Measurements from ENCODE around the gene B3GNT5. TPM values are rescaled to one million over a fixed set of nuclear protein-coding genes. Genes with fewer than 3 reads are reported as not detected.

The B3GNT5 gene
- total RNA-seq, 4 donors from 2014 or later = 6.0 to 46.3 (median 39.9) TPM

DNA sequence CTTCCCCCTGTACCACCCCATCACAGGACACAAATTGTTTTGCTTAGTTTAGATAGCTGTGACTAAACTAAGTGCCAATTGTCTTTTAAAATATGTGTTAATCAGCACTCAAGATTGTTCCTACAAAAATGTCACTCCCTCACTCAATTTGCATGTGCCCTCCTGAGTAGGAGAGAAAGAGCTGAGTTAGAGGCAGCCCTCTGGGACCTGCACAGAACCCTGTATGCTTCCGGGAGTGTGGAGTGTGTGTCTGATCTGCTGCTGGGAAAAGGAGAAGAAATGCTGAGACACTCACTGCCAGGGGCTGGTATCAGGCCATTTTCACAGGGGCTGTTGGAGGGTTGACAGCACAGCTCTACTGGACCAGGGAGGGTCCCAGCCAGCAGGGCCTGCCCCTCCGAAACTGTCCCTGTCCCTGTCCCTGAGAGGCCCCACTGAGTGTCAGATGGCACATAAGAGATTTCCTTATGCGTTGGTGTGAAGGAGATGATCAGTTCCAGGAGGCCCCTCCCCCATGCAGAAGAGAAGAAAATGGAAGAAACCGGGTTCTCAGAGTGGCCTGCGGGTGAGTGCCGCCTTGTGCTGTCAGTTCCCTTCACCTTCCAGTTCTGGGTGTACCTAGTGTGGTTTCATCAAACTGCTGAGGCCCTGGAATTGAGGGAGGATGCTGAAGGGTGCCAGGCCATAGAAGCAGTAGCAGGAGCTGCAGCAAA, 3.9 kb upstream of the B3GNT5 start:
- Histone ChIP-seq H3K4me3 (no peak overlapping the region), H3K27ac (no peak overlapping the region), H3K4me1 (peaks cover 0 to 25% (median 10%) of the 10 kb centered on the region in 4 donors), H3K36me3 (no peaks in the 10 kb centered on the region), H3K27me3 (no peaks in the 10 kb centered on the region), H3K9me3 (no peaks in the 10 kb centered on the region)
- no peak for DNase-seq
- in situ Hi-C loops (cut with MboI; ENCODE audit: low pct_ligation_motif_present in 1 of 4, low pct_unique_long_range_greater_than_20kb in 1 of 4, low sequenced_read_pairs in 3 of 4) (no loop called here), intact Hi-C loops (cut with DNase I; ENCODE audit: low total_unique reads) (no loop called here)
- 84 to 86% methylated on average over 4 to 6 of the region's 6 CpGs for WGBS, 2 donors (ENCODE audit: low coverage in 1 of 2)
- no peak for TF ChIP-seq POLR2A (IDR thresholded peaks at IDR 0.05)
- no peak for TF ChIP-seq POLR2AphosphoS5 (IDR thresholded peaks at IDR 0.05)
- TF ChIP-seq, protein P1, sequence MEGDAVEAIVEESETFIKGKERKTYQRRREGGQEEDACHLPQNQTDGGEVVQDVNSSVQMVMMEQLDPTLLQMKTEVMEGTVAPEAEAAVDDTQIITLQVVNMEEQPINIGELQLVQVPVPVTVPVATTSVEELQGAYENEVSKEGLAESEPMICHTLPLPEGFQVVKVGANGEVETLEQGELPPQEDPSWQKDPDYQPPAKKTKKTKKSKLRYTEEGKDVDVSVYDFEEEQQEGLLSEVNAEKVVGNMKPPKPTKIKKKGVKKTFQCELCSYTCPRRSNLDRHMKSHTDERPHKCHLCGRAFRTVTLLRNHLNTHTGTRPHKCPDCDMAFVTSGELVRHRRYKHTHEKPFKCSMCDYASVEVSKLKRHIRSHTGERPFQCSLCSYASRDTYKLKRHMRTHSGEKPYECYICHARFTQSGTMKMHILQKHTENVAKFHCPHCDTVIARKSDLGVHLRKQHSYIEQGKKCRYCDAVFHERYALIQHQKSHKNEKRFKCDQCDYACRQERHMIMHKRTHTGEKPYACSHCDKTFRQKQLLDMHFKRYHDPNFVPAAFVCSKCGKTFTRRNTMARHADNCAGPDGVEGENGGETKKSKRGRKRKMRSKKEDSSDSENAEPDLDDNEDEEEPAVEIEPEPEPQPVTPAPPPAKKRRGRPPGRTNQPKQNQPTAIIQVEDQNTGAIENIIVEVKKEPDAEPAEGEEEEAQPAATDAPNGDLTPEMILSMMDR (IDR thresholded peaks at IDR 0.05) = no peak
- TF ChIP-seq EP300 (IDR thresholded peaks at IDR 0.05; ENCODE audit: low read depth) = no peak

DNA sequence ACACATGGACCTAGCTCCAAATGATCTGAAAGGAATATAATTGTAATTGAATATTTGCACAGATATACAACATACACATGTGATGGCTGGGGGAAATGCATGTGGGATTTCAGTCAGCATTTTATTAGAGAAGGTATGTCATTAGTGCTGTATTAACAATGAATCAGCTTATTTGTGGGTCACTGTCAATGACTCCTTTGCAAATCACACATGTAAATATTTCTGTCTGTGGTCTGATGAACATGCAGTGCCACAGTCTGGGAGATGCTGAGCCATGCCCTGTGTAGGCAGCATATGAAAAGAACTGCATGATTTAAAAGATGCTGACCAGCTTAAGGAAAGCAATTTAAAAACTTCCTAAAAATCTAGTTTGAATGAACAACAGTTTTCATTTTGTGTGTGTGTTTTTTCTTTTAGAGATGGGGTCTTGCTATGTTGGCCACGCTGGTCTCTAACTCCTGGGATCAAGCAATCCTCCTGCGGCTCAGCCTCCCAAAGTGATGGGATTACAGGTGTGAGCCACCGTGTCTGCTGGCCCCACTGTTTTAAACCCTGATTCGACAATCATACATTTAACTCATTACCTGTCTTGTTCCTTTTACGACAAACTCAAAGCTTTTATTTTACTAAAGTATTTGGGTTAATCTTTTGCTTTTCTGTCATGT, 803 bp upstream of the B3GNT5 start:
- peaks cover 0 to 20% (median 7%) of the 10 kb centered on the region in 4 donors for H3K4me1 ChIP-seq
- peak overlapping the region; percentile 87 to 96 (median 95) for H3K27ac ChIP-seq
- H3K9me3 ChIP-seq = no peaks in the 10 kb centered on the region
- peak overlapping the region in 3 of 4 donors; percentile 85 to 96 (median 95) for H3K4me3 ChIP-seq
- in situ Hi-C loops (cut with MboI; ENCODE audit: low pct_ligation_motif_present in 1 of 4, low pct_unique_long_range_greater_than_20kb in 1 of 4, low sequenced_read_pairs in 3 of 4) = no loop called here
- no peak for TF ChIP-seq EP300 (IDR thresholded peaks at IDR 0.05; ENCODE audit: low read depth)
- no peak for TF ChIP-seq POLR2AphosphoS5 (IDR thresholded peaks at IDR 0.05)
- TF ChIP-seq, protein P1 (IDR thresholded peaks at IDR 0.05) = no peak
- no peak for TF ChIP-seq POLR2A (IDR thresholded peaks at IDR 0.05)
- WGBS, 2 donors (ENCODE audit: low coverage in 1 of 2) = 75 to 77% methylated on average over 4 to 5 of the region's 5 CpGs
- DNase-seq = no peak
- no peaks in the 10 kb centered on the region for H3K36me3 ChIP-seq
- intact Hi-C loops (cut with DNase I; ENCODE audit: low total_unique reads) = no loop called here
- H3K27me3 ChIP-seq = no peaks in the 10 kb centered on the region

DNA sequence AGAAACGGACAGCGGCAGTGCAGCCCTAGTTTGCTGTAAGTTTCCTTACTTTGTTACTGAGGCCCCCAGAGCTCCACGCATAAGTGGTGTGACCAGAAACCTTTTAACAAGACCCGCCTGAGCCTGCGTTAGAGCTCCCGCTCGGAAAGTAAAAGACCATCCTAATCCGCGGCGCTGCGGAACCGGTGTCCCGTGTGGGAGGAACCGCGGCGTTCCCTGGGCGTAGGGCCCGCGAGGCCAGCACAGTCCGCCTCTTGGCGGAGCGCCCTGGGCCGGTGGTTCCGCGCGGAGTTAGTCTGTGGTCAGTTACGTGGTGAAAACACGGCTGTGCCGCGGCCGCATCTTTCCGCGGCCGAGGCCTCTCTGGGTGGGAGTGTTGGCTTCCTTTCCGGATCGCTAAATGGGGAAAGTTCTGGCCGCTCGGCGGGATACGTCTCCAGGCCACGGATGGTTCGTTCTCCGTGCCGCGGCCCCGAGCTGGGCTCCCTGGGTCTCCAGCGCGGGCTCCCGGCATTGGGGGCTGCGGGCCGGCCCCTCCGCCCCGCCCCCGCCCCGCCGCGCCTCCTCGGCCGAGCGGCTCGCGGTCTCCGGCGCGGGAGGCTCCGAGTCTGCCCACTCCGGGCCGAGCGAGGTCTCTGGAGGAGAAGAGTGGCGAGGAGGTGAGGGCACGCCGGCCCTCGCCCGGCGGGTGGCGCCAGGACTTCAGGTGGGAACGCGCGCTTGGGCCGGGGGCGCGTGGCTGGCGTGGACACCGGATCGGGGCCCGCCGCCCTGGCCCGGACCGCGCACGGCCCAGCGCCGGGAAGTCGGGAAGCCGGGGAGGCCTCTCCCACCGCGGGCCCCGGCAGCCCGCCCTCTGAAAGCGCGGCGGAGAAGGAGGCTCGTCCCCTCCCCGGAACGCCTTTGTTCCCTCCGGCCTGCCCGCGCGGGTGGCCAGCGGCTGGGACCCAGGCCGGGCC, 754 bp downstream of the B3GNT5 start:
- intact Hi-C loops (cut with DNase I; ENCODE audit: low total_unique reads) (no loop called here), in situ Hi-C loops (cut with MboI; ENCODE audit: low pct_ligation_motif_present in 1 of 4, low pct_unique_long_range_greater_than_20kb in 1 of 4, low sequenced_read_pairs in 3 of 4) (no loop called here)
- peaks cover 0 to 29% (median 16%) of the 10 kb centered on the region in 4 donors for H3K4me1 ChIP-seq
- H3K36me3 ChIP-seq = no peaks in the 10 kb centered on the region
- WGBS, 2 donors (ENCODE audit: low coverage in 1 of 2) = 1% methylated on average over 58 of the region's 111 CpGs; no CpG with 5 or more reads in 1 of the 2 donors
- DNase-seq = peak; percentile 68
- peak overlapping the region; percentile 15 to 96 (median 90) for H3K4me3 ChIP-seq
- no peaks in the 10 kb centered on the region for H3K27me3 ChIP-seq
- peak; percentile 67 for TF ChIP-seq POLR2A (IDR thresholded peaks at IDR 0.05)
- TF ChIP-seq EP300 (IDR thresholded peaks at IDR 0.05; ENCODE audit: low read depth) = no peak
- peak in 1 of 3 donors; percentile 27 for TF ChIP-seq POLR2AphosphoS5 (IDR thresholded peaks at IDR 0.05)
- TF ChIP-seq, protein P1 (IDR thresholded peaks at IDR 0.05) = no peak
- no peaks in the 10 kb centered on the region for H3K9me3 ChIP-seq
- peak overlapping the region; percentile 87 to 96 (median 95) for H3K27ac ChIP-seq

Measured in transverse colon (tissue), 4 donors.